ENCODE measurements around the gene SEC11A. TPM values are rescaled to one million over a fixed set of nuclear protein-coding genes. Genes with fewer than 3 reads are reported as not detected.
"Not testable (repeated sequence)": the region's sequence is repeated elsewhere in the genome, so short reads cannot be mapped to it uniquely, and the experiment has no call there.

The SEC11A gene
- total RNA-seq, 2 experiments from 2014 or later, result 66.6 to 111 TPM

- ChIA-PET CTCF (interaction anchor here (0.6 to 1.3 kb wide), 5 partner anchors 9 to 164 kb away, joined by 3 to 5 read pairs (median 4); no protein-coding TSS in a partner anchor), POLR2A (interaction anchor here (0.7 kb wide), 1 partner anchor 17 kb away, joined by 4 read pairs; no protein-coding TSS in a partner anchor)
- Mint-ChIP-seq H3K9me3 (ENCODE audit: low read depth) (peaks cover 2% of the 10 kb centered on the region), H3K27ac (no peak overlapping the region), H3K36me3 (ENCODE audit: low read depth) (peaks cover 29% of the 10 kb centered on the region), H3K4me1 (peaks cover 59% of the 10 kb centered on the region), H3K27me3 (no peaks in the 10 kb centered on the region), H3K4me3 (no peak overlapping the region)
- DNase-seq, result no peak
- ATAC-seq, result no peak
- intact Hi-C loops (cut with DNase I, micrococcal nuclease), result no loop called here
These were observed 36.8 kb upstream of the SEC11A start for GRCh38 chr15:84752700-84753099.

GRCh38 chr15:84752195-84752594 lies 36.3 kb upstream of the SEC11A start:
- intact Hi-C loops (cut with DNase I, micrococcal nuclease), result no loop called here
- H3K27me3 Mint-ChIP-seq, result no peaks in the 10 kb centered on the region
- ATAC-seq (no peak), DNase-seq (no peak)
- H3K27ac Mint-ChIP-seq, result peak overlapping the region; percentile 10
- peaks cover 2% of the 10 kb centered on the region for H3K9me3 Mint-ChIP-seq (ENCODE audit: low read depth)
- no peak overlapping the region for H3K4me3 Mint-ChIP-seq
- POLR2A ChIA-PET, result interaction anchor here (0.7 kb wide), 1 partner anchor 18 kb away, joined by 4 read pairs; no protein-coding TSS in a partner anchor
- CTCF ChIA-PET, result interaction anchor here (0.6 to 1.3 kb wide), 6 partner anchors 8 to 163 kb away, joined by 3 to 5 read pairs (median 4); no protein-coding TSS in a partner anchor
- peaks cover 63% of the 10 kb centered on the region for H3K4me1 Mint-ChIP-seq
- peaks cover 32% of the 10 kb centered on the region for H3K36me3 Mint-ChIP-seq (ENCODE audit: low read depth)

GRCh38 chr15:84751721-84752120 lies 35.8 kb upstream of the SEC11A start:
- H3K4me3 Mint-ChIP-seq, result not testable (repeated sequence)

GRCh38 chr15:84750583-84751092 lies 34.7 kb upstream of the SEC11A start:
- Mint-ChIP-seq H3K4me1 (peaks cover 63% of the 10 kb centered on the region), H3K27ac (peak overlapping the region; percentile 97), H3K36me3 (ENCODE audit: low read depth) (peaks cover 28% of the 10 kb centered on the region), H3K9me3 (ENCODE audit: low read depth) (peaks cover 2% of the 10 kb centered on the region), H3K4me3 (peak overlapping the region; percentile 94), H3K27me3 (no peaks in the 10 kb centered on the region)
- CTCF ChIA-PET, result interaction anchor here (0.6 to 1.8 kb wide), 4 partner anchors 10 to 310 kb away, joined by 3 to 5 read pairs (median 3); partner anchors contain the start of gene WDR73
- POLR2A ChIA-PET, result interaction anchor here (1.1 kb wide), 1 partner anchor 92 kb away, joined by 3 read pairs; the partner anchor contains the start of gene NMB
- DNase-seq (peak; percentile 32), ATAC-seq (no peak)
- intact Hi-C loops (cut with DNase I, micrococcal nuclease), result no loop called here

More at GRCh38 chr15:84751721-84752120, 35.8 kb upstream of the SEC11A start:
- H3K27me3 Mint-ChIP-seq; H3K9me3 Mint-ChIP-seq (ENCODE audit: low read depth); intact Hi-C loops (cut with DNase I, micrococcal nuclease); DNase-seq; H3K27ac Mint-ChIP-seq; ATAC-seq: not testable (repeated sequence)
- CTCF ChIA-PET, result interaction anchor here (1.0 to 1.3 kb wide), 4 partner anchors 14 to 152 kb away, joined by 3 to 5 read pairs (median 4); no protein-coding TSS in a partner anchor
- Mint-ChIP-seq H3K36me3 (ENCODE audit: low read depth) (peaks cover 32% of the 10 kb centered on the region), H3K4me1 (peaks cover 63% of the 10 kb centered on the region)
- POLR2A ChIA-PET, result interaction anchor here (0.7 kb wide), 1 partner anchor 18 kb away, joined by 4 read pairs; no protein-coding TSS in a partner anchor

GRCh38 chr15:84749111-84749991 lies 33.4 kb upstream of the SEC11A start:
- peak overlapping the region; percentile 94 for H3K4me3 Mint-ChIP-seq
- H3K36me3 Mint-ChIP-seq (ENCODE audit: low read depth), result peaks cover 26% of the 10 kb centered on the region
- peak overlapping the region; percentile 97 for H3K27ac Mint-ChIP-seq
- no peaks in the 10 kb centered on the region for H3K27me3 Mint-ChIP-seq
- ChIA-PET CTCF (interaction anchor here (0.6 to 1.8 kb wide), 6 partner anchors 12 to 95 kb away, joined by 3 to 6 read pairs (median 3); partner anchors contain the start of genes SEC11A and WDR73), POLR2A (interaction anchor here (1.4 kb wide), 1 partner anchor 33 kb away, joined by 4 read pairs; the partner anchor contains the start of gene SEC11A)
- intact Hi-C loops (cut with DNase I, micrococcal nuclease), result loop anchor here (1.0 to 5.0 kb wide), 3 partner anchors 11 to 149 kb away; partner anchors contain the start of gene ZSCAN2 (in 2 of the 2)
- H3K4me1 Mint-ChIP-seq, result peaks cover 64% of the 10 kb centered on the region
- peak; percentile 76 for DNase-seq
- peak; percentile 53 for ATAC-seq
- peaks cover 2% of the 10 kb centered on the region for H3K9me3 Mint-ChIP-seq (ENCODE audit: low read depth)

GRCh38 chr15:84748274-84749110 lies 32.6 kb upstream of the SEC11A start, which contains the start of gene ZNF592:
TSS of gene ZNF592 (plus strand) at chr15:84748592. CDS start at chr15:84782676, 34,084 bp downstream.
- Mint-ChIP-seq H3K36me3 (ENCODE audit: low read depth) (peaks cover 23% of the 10 kb centered on the region), H3K4me3 (peak within 1 kb of the TSS; percentile 94), H3K9me3 (ENCODE audit: low read depth) (peaks cover 2% of the 10 kb centered on the region), H3K27ac (peak within 1 kb of the TSS; percentile 97), H3K27me3 (no peaks in the 10 kb centered on the region), H3K4me1 (peaks cover 59% of the 10 kb centered on the region)
- POLR2A ChIA-PET, result interaction anchor here (1.1 to 2.8 kb wide), 3 partner anchors 13 to 32 kb away, joined by 4 to 14 read pairs (median 4); partner anchors contain the start of gene SEC11A
- intact Hi-C loops (cut with DNase I, micrococcal nuclease), result loop anchor here (1.0 to 5.0 kb wide), 9 partner anchors 12 to 233 kb away; partner anchors contain the start of genes SEC11A (in 2 of the 2), WDR73 (in 2 of the 2), ZSCAN2 (in 2 of the 2) and NMB (in 1 of the 2)
- DNase-seq (peak; percentile 86), ATAC-seq (peak; percentile 55)
- CTCF ChIA-PET, result interaction anchor here (0.6 to 1.8 kb wide), 6 partner anchors 11 to 95 kb away, joined by 3 to 10 read pairs (median 4); partner anchors contain the start of genes SEC11A and WDR73

- ChIA-PET POLR2A (interaction anchor here (1.1 to 2.8 kb wide), 2 partner anchors 13 to 31 kb away, joined by 4 to 14 read pairs; no protein-coding TSS in a partner anchor), CTCF (interaction anchor here (0.7 to 2.4 kb wide), 7 partner anchors 10 to 50 kb away, joined by 3 to 10 read pairs (median 4); partner anchors contain the start of gene SEC11A)
- DNase-seq, result peak; percentile 85
- peak overlapping the region; percentile 84 for H3K4me3 Mint-ChIP-seq
- peak overlapping the region; percentile 96 for H3K27ac Mint-ChIP-seq
- intact Hi-C loops (cut with DNase I, micrococcal nuclease), result loop anchor here (1.0 to 5.0 kb wide), 10 partner anchors 11 to 234 kb away; partner anchors contain the start of genes SEC11A (in 2 of the 2), WDR73 (in 2 of the 2), ZSCAN2 (in 2 of the 2) and NMB (in 1 of the 2)
- H3K9me3 Mint-ChIP-seq (ENCODE audit: low read depth), result no peaks in the 10 kb centered on the region
- peaks cover 58% of the 10 kb centered on the region for H3K4me1 Mint-ChIP-seq
- no peaks in the 10 kb centered on the region for H3K27me3 Mint-ChIP-seq
- peak; percentile 71 for ATAC-seq
- peaks cover 19% of the 10 kb centered on the region for H3K36me3 Mint-ChIP-seq (ENCODE audit: low read depth)
These were observed 31.7 kb upstream of the SEC11A start for GRCh38 chr15:84747416-84748273.

- intact Hi-C loops (cut with DNase I, micrococcal nuclease), result no loop called here
- CTCF ChIA-PET, result interaction anchor here (0.9 to 1.3 kb wide), 2 partner anchors 10 to 15 kb away, joined by 3 to 4 read pairs; no protein-coding TSS in a partner anchor
- peak overlapping the region; percentile 3 for H3K27ac Mint-ChIP-seq
These were observed 25.2 kb upstream of the SEC11A start for GRCh38 chr15:84741121-84741520.

GRCh38 chr15:84740691-84741090 lies 24.8 kb upstream of the SEC11A start:
- Mint-ChIP-seq H3K36me3 (ENCODE audit: low read depth) (no peaks in the 10 kb centered on the region), H3K27me3 (no peaks in the 10 kb centered on the region), H3K4me3 (no peak overlapping the region), H3K9me3 (ENCODE audit: low read depth) (no peaks in the 10 kb centered on the region), H3K27ac (peak overlapping the region; percentile 3), H3K4me1 (peaks cover 38% of the 10 kb centered on the region)
- ChIA-PET CTCF (interaction anchor here (0.9 to 1.3 kb wide), 2 partner anchors 10 to 16 kb away, joined by 3 to 4 read pairs; no protein-coding TSS in a partner anchor), POLR2A (no interaction called here)
- ATAC-seq (no peak), DNase-seq (no peak)
- intact Hi-C loops (cut with DNase I, micrococcal nuclease), result no loop called here

More at GRCh38 chr15:84741121-84741520, 25.2 kb upstream of the SEC11A start:
- Mint-ChIP-seq H3K9me3 (ENCODE audit: low read depth) (no peaks in the 10 kb centered on the region), H3K27me3 (no peaks in the 10 kb centered on the region), H3K4me3 (no peak overlapping the region), H3K4me1 (peaks cover 37% of the 10 kb centered on the region), H3K36me3 (ENCODE audit: low read depth) (no peaks in the 10 kb centered on the region)
- DNase-seq (no peak), ATAC-seq (no peak)
- POLR2A ChIA-PET, result no interaction called here
